ENCODE measurements around the gene STARD7. TPM values are rescaled to one million over a fixed set of nuclear protein-coding genes. Genes with fewer than 3 reads are reported as not detected.

The STARD7 gene
- total RNA-seq, 1 donor from 2014 or later: 147 TPM

- DNase-seq (no peak), ATAC-seq (no peak)
- H3K27ac ChIP-seq: peak overlapping the region; percentile 98
- H3K9me3 ChIP-seq: no peaks in the 10 kb centered on the region
- TF ChIP-seq CTCF (IDR thresholded peaks at IDR 0.05): no peak
- intact Hi-C loops (cut with DNase I): no loop called here
- no peaks in the 10 kb centered on the region for H3K27me3 ChIP-seq (ENCODE audit: low read depth)
- no peaks in the 10 kb centered on the region for H3K36me3 ChIP-seq
- peaks cover 46% of the 10 kb centered on the region for H3K4me1 ChIP-seq
- peak overlapping the region; percentile 97 for H3K4me3 ChIP-seq
Observed at GRCh38 chr2:96209011-96209728, 543 bp upstream of the STARD7 start.

DNA sequence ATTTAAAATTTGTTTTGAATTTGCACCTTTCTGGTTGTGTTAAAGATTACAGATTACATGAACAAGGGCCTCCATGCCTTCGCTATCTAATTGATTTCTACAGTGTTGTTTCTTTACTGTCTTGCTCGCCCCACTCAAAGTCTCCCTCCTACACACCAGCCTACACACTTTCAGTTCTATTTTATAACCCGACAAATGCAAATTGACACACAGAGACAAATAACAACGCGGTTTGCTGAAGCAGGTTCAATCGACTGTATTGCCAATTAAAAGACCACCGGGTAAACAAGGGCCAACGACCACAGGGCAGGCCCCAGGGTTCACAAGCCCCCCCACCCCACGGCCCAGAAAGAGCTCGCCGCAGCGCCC is 869 bp downstream of the STARD7 start:
- intact Hi-C loops (cut with DNase I): no loop called here
- H3K4me1 ChIP-seq: peaks cover 60% of the 10 kb centered on the region
- peak overlapping the region; percentile 97 for H3K4me3 ChIP-seq
- H3K27ac ChIP-seq: peak overlapping the region; percentile 98
- H3K9me3 ChIP-seq: no peaks in the 10 kb centered on the region
- DNase-seq: no peak
- H3K27me3 ChIP-seq (ENCODE audit: low read depth): no peaks in the 10 kb centered on the region
- H3K36me3 ChIP-seq: no peaks in the 10 kb centered on the region
- no peak for TF ChIP-seq CTCF (IDR thresholded peaks at IDR 0.05)
- no peak for ATAC-seq

DNA sequence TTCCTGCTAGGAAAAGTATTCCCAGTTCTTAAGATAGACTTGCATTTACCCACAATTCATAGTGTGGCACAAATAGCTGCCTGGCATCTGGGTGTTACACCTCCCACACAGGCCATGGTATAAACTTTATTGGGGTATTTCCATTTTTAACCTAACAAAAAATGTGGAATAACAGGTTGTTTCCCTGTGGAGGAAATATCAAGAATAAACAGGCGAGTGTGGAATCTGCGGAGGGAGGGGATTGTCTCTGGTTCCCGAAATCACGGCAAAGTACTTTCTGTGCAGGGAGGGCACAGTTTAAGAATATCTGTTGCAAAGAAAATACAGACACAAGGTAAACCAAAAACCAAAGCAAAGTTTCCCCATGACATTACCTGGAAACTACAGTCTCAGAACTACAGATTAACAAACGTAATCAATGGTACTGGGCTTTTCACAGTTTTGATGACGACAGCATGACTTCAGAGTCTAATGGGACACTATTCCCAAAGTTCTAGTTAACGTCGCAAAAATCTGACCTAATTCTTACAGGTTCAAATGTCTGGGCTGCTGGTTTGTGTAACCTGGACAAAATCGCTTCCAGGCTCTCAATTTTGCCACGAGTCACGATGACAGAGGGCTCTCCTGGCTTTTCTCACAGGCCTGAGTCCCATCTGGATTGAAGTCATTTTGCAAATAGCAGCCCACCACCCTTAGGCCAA is 1.4 kb downstream of the STARD7 start:
- intact Hi-C loops (cut with DNase I): no loop called here
- DNase-seq: no peak
- H3K4me3 ChIP-seq: peak overlapping the region; percentile 97
- peak overlapping the region; percentile 98 for H3K27ac ChIP-seq
- H3K27me3 ChIP-seq (ENCODE audit: low read depth): no peaks in the 10 kb centered on the region
- peaks cover 65% of the 10 kb centered on the region for H3K4me1 ChIP-seq
- no peaks in the 10 kb centered on the region for H3K9me3 ChIP-seq
- H3K36me3 ChIP-seq: no peaks in the 10 kb centered on the region
- TF ChIP-seq CTCF (IDR thresholded peaks at IDR 0.05): no peak
- ATAC-seq: no peak

GRCh38 chr2:96205888-96206287 is 2.7 kb downstream of the STARD7 start:
- ATAC-seq (no peak), DNase-seq (no peak)
- peak overlapping the region; percentile 33 for H3K4me3 ChIP-seq
- intact Hi-C loops (cut with DNase I): no loop called here
- no peaks in the 10 kb centered on the region for H3K9me3 ChIP-seq
- H3K36me3 ChIP-seq: no peaks in the 10 kb centered on the region
- H3K27ac ChIP-seq: peak overlapping the region; percentile 62
- H3K4me1 ChIP-seq: peaks cover 79% of the 10 kb centered on the region
- no peak for TF ChIP-seq CTCF (IDR thresholded peaks at IDR 0.05)
- H3K27me3 ChIP-seq (ENCODE audit: low read depth): no peaks in the 10 kb centered on the region

DNA sequence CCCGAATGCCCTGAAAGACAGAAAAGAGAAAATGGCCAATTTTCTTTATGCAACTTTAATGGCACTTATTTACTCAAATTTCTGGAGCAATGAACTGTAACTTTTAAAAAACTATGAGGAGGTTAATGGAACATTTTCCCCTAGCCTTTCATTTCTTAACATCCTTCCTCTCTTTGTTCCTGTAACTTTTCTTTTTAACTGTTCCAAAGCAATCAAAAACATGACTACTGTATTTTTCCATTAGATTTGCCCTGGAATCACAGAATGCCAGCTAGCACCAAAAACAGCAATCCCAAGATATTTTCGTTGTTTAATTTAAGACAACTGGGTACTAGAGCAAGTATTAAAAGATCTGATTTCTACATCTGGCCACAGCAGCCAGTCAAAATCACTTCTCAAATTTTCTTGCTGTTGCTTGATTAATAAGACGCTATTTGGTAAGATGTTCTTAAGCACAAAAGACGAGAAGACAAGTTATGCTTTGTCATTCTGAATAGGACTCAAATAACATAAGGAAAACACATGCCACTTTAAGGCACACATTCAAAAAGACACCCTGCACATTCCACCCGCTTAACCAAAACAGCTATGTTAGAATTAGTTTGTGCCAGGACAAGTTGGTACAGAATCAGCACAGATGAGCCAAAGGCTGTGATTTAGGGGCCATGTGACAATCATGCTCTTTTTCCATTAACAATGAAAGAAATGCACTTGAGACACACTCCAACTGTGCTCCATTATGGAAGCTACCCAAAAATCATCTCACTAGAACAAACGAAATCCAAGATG is 3.6 kb downstream of the STARD7 start:
- intact Hi-C loops (cut with DNase I): no loop called here
- no peak for ATAC-seq
- Histone ChIP-seq H3K27me3 (ENCODE audit: low read depth) (no peaks in the 10 kb centered on the region), H3K9me3 (no peaks in the 10 kb centered on the region), H3K4me3 (peak overlapping the region; percentile 33), H3K36me3 (no peaks in the 10 kb centered on the region), H3K4me1 (peaks cover 86% of the 10 kb centered on the region), H3K27ac (peak overlapping the region; percentile 62)
- DNase-seq: no peak
- no peak for TF ChIP-seq CTCF (IDR thresholded peaks at IDR 0.05)

Measured in lower lobe of right lung (tissue), 2 donors.